Measurements from ENCODE around the gene IL22RA2. TPM values are rescaled to one million over a fixed set of nuclear protein-coding genes. Genes with fewer than 3 reads are reported as not detected.

IL22RA2 gene
- total RNA-seq, 4 donors from 2014 or later: not detected

GRCh38 chr6:137206577-137206976 lies 33.1 kb upstream of the IL22RA2 start:
- TF ChIP-seq POLR2A (IDR thresholded peaks at IDR 0.05) (no peak), EP300 (IDR thresholded peaks at IDR 0.05) (no peak)
- TF ChIP-seq, protein P1, sequence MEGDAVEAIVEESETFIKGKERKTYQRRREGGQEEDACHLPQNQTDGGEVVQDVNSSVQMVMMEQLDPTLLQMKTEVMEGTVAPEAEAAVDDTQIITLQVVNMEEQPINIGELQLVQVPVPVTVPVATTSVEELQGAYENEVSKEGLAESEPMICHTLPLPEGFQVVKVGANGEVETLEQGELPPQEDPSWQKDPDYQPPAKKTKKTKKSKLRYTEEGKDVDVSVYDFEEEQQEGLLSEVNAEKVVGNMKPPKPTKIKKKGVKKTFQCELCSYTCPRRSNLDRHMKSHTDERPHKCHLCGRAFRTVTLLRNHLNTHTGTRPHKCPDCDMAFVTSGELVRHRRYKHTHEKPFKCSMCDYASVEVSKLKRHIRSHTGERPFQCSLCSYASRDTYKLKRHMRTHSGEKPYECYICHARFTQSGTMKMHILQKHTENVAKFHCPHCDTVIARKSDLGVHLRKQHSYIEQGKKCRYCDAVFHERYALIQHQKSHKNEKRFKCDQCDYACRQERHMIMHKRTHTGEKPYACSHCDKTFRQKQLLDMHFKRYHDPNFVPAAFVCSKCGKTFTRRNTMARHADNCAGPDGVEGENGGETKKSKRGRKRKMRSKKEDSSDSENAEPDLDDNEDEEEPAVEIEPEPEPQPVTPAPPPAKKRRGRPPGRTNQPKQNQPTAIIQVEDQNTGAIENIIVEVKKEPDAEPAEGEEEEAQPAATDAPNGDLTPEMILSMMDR (IDR thresholded peaks at IDR 0.05): no peak
- Histone ChIP-seq H3K4me1 (peaks cover 0 to 64% (median 20%) of the 10 kb centered on the region in 4 donors), H3K27ac (no peak overlapping the region), H3K4me3 (no peak overlapping the region), H3K36me3 (peaks cover 2 to 69% (median 7%) of the 10 kb centered on the region in 3 donors), H3K27me3 (no peaks in the 10 kb centered on the region), H3K9me3 (peaks cover 0 to 8% (median 0%) of the 10 kb centered on the region in 4 donors)
- 14 to 21% methylated on average over 1 of the region's 1 CpG for WGBS, 2 donors
- no peak for DNase-seq (ENCODE audit: low spot score in 2 of 2)

DNA sequence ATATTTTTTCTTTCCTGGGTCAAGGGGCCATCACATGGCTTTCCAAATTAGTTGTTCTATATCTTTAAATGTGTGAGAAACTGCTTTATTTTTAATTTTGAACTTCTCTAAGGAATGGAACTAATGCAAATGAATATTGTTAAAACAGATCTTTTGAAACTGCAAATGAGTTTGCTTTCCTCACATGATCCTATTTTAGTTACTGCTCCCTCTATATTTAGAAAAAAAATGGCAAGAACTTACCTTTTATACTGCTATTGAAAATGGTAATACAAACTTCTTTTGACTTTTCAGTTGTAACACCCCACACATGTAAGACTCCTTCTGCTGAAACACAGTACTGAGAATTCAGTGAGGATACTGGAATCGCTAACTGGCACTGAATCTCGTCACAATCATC lies 29.8 kb upstream of the IL22RA2 start:
- WGBS, 2 donors: 96% methylated on average over 2 of the region's 2 CpGs
- Histone ChIP-seq H3K27me3 (no peaks in the 10 kb centered on the region), H3K4me1 (peaks cover 0 to 35% (median 6%) of the 10 kb centered on the region in 4 donors), H3K9me3 (peaks cover 0 to 4% (median 0%) of the 10 kb centered on the region in 4 donors), H3K36me3 (peaks cover 2 to 80% (median 14%) of the 10 kb centered on the region in 3 donors), H3K27ac (no peak overlapping the region), H3K4me3 (no peak overlapping the region)
- no peak for DNase-seq (ENCODE audit: low spot score in 2 of 2)
- TF ChIP-seq EP300 (IDR thresholded peaks at IDR 0.05): no peak
- TF ChIP-seq, protein P1 (IDR thresholded peaks at IDR 0.05): no peak
- TF ChIP-seq POLR2A (IDR thresholded peaks at IDR 0.05): no peak

DNA sequence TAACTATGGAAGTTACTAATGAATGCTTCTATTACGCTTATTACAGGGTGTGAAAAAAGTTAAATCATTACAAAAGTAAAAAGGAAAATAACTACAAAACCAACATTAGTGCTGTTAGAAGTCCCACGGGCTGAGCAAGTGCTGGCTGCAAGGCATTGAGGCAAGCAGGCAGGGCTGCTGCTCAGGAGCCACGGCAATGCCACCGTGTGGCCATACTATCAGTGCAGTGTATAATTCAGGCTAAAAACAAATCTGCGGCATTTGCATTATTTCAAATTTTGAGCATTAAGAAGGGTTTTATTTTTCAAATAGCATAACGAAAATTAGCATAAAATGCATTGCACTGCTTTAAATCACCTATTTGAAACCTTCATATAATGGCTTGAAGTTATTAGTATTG lies 28.6 kb upstream of the IL22RA2 start:
- 73 to 76% methylated on average over 6 of the region's 6 CpGs for WGBS, 2 donors
- TF ChIP-seq, protein P1 (IDR thresholded peaks at IDR 0.05): peak in 3 of 5 experiments; percentile 11 to 37 (median 14)
- TF ChIP-seq EP300 (IDR thresholded peaks at IDR 0.05): no peak
- no peak overlapping the region for H3K27ac ChIP-seq
- H3K9me3 ChIP-seq: no peaks in the 10 kb centered on the region
- H3K27me3 ChIP-seq: no peaks in the 10 kb centered on the region
- no peak overlapping the region for H3K4me3 ChIP-seq
- peaks cover 5 to 81% (median 17%) of the 10 kb centered on the region in 3 donors for H3K36me3 ChIP-seq
- peaks cover 0 to 34% (median 6%) of the 10 kb centered on the region in 4 donors for H3K4me1 ChIP-seq
- DNase-seq (ENCODE audit: low spot score in 2 of 2): no peak

DNA sequence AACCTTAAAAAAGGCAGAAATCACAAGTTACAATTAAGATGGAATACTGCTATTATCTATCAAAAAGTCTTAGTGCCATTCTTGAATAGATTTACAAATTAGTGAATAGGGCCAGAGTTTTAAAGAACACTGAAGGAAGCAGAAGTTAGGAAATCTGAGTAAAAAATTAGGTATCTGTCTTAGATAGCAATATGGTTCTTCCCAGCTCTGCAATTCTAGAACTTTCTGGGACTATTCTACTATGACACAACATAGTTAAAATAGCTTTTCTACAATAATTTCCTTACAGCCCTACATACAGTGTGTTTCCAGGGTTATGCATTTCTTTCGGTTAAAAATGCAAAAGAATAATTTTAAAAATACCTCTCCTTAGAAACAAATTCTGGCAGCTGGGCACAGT lies 27.6 kb upstream of the IL22RA2 start:
- H3K36me3 ChIP-seq: peaks cover 5 to 81% (median 17%) of the 10 kb centered on the region in 3 donors
- TF ChIP-seq, protein P1 (IDR thresholded peaks at IDR 0.05): no peak
- TF ChIP-seq EP300 (IDR thresholded peaks at IDR 0.05) (no peak), POLR2A (IDR thresholded peaks at IDR 0.05) (no peak)
- no peak overlapping the region for H3K4me3 ChIP-seq
- peaks cover 0 to 23% (median under 1%) of the 10 kb centered on the region in 4 donors for H3K4me1 ChIP-seq
- no peak overlapping the region for H3K27ac ChIP-seq
- 91 to 94% methylated on average over 1 of the region's 1 CpG for WGBS, 2 donors
- DNase-seq (ENCODE audit: low spot score in 2 of 2): no peak
- no peaks in the 10 kb centered on the region for H3K9me3 ChIP-seq
- H3K27me3 ChIP-seq: no peaks in the 10 kb centered on the region

- Histone ChIP-seq H3K9me3 (no peaks in the 10 kb centered on the region), H3K27ac (no peak overlapping the region), H3K4me3 (no peak overlapping the region), H3K4me1 (peaks cover 0 to 19% (median 0%) of the 10 kb centered on the region in 4 donors), H3K27me3 (no peaks in the 10 kb centered on the region), H3K36me3 (peaks cover 5 to 74% (median 17%) of the 10 kb centered on the region in 3 donors)
- WGBS, 2 donors: 91 to 94% methylated on average over 4 of the region's 4 CpGs
- TF ChIP-seq POLR2A (IDR thresholded peaks at IDR 0.05) (no peak), EP300 (IDR thresholded peaks at IDR 0.05) (no peak)
- TF ChIP-seq, protein P1 (IDR thresholded peaks at IDR 0.05): no peak
- no peak for DNase-seq (ENCODE audit: low spot score in 2 of 2)
Observed at GRCh38 chr6:137200288-137200687, 26.8 kb upstream of the IL22RA2 start.

Data from tibial nerve (tissue), 4 donors.